Right lung (tissue), 5 donors: ENCODE data around the gene BEAN1. TPM values are rescaled to one million over a fixed set of nuclear protein-coding genes. Genes with fewer than 3 reads are reported as not detected.

Experiments
- DNase-seq, 2 donors: peaks; one replicate each; pipeline ENCODE4 v3.0.0-alpha.2; 2013
- polyA plus RNA-seq, 5 donors: library from polyadenylated mRNA; unstranded; fragments of 120-200 nt; gene quantifications; one replicate each; pipeline versions ENCODE4 v1.2.1 to v1.2.3, GENCODE V29; 2013; ENCODE audit warnings: inconsistent platforms in 1 of 5, low replicate concordance in 1 of 5; ENCODE audit not compliant: insufficient read length in 5 of 5, insufficient read depth in 1 of 5

The BEAN1 gene
- polyA plus RNA-seq, 5 donors: 9.0 to 12.7 (median 10.6) TPM

DNA sequence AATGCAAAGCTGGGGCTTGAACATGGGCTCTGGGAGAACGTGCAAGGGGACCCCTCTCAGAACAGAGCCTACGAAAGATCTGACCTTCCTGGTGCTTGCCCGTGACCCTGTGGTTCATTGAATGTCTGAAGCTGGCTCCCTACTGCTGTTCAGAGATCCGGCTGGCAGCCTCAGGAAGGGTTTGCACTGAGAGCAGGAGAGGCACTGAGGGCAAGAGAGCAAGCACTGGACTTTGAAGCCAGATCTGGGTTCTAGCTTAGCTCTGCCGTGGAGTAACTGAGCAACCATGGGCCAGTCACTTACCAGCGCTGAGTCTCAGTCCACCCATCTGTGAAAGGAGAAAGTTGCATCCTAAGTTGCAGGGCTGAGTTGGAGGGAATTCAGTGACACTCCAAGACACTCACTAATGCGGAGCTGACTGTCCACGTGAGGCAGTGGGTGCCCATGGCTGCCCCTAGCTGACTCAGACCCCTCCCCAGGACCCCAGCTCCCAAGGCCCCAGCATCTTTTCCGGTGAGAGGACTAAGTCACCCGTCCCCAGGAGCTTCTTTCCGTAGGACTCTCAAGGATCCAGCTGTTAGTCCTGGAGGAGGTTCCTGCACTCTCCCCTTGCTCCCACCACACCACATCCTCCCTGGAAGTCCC is 41.3 kb downstream of the BEAN1 start:
- DNase-seq: no peak

DNA sequence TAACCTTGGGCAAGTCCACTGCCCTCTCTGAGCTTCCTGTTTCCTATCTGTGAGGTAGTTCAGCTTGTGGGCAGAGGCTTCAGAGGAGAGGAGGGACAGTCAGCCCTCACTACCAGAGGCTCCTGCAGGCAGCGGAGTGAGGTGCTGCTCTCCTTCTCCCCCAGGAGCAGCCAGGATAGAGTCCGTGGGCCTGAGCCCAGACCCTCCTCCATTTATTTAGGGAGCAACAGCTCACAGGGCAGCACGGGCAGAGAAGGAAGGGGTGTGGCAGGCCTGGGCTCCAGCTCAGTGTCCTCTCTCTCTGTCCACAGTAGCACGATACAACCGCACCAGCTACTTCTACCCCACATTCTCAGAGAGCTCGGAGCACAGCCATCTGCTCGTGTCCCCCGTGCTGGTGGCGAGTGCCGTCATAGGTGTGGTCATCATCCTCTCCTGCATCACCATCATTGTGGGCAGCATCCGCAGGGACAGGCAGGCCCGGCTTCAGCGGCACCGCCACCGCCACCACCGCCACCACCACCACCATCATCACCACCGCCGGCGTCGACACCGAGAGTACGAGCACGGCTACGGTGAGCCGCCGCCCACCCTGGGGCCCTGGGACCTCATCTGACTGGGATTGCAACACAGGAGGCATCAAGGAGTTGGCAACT is 42.3 kb downstream of the BEAN1 start:
- no peak for DNase-seq

DNA sequence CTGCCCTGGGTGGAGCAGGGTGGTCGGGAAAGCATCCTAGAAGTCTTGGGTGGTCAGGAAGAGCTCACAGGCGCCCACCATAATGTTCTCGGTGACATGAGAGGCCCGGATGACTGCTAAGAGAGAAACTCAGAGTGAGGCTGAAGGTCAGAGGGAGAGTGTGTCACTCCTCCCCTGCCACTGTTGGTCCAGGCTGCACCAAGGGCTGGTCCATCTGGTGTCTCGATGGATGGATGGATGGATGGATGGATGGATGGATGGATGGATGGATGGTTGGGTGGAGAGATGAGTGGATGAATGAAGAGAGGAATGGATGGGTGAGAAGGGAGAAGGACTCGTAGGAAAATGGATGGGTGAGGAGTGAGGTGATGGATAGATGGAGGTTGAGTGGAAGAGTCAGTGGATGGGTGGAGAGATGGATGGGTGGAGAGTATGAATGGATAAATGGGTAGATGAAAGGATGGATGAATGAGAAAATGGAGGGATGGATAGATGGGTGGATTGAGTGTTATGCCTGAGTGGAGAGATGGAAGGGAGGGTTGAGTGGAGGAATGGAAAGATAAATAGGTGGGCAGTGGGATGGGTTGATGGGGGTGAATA is 43.0 kb downstream of the BEAN1 start:
- no peak for DNase-seq

DNA sequence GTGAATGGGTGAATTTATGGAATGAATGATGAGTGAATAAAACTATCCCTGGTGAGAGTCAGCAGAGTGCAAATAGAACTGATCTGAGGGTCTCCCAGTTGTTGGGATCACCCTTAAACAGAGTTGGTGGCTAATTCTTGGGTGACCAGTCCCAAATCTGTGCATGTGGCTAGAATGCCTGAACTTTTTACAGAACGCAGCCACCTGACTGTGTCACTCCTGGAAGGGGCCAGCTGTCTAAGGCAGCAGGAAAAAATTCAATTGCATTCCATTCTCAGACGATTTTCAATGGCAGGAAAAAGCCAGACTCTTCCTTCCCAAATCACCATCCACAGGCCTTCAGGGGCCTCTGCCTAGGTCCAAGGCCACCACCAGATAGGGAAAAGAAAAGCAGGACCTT is 43.5 kb downstream of the BEAN1 start:
- DNase-seq: no peak

DNA sequence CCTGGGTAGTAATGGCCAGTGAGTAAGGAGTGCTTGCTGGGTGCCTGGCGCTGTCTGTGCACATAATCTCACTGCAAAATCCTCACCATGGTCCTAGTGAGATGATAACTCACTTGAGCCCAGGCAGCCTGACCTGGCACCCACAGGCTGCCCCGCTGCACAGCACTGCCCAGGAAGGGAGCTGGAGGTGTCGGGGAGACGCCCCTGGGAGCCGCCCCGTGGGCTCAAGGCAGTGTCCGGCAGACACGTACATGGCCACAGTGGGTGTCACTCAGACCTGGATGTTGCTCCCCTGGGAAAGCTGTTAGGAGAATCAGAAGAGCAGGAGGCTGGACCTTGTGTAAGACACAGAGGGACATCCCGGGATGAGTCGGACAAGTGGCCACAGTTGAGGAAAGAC is 44.2 kb downstream of the BEAN1 start:
- DNase-seq: no peak

DNA sequence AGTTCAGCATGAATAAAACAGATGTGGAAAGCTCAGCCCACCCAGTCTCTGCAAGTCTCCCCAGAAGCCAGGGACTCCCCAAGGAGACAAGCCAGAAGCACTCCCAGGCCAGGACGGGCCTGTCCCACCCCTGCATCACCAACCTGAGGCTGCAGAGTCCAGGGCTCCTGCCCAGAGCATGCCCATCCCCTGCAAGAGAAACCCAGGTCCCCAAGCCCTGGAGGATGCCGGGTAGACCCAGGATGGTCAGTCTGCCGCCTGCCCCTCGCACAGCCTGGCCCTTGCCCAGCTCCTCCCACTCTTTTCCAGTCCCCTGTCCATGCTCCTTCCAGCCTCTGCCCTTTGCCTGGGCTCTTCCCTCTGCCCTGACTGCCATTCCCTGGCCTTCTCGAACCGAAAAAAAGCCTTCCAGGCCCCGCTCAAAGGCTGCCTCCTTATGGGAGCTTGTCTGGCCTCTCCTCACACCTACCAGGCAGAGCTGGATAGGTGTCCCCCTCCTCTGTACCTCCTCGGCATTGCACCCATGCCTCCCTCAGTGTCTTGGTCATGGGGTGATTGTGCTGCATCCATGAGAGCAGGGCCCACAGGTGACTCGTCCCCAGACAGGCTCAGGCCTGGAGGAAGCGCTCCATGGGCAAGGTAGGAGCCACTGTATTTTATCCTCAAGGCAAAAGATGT is 44.8 kb downstream of the BEAN1 start:
- DNase-seq: no peak

DNA sequence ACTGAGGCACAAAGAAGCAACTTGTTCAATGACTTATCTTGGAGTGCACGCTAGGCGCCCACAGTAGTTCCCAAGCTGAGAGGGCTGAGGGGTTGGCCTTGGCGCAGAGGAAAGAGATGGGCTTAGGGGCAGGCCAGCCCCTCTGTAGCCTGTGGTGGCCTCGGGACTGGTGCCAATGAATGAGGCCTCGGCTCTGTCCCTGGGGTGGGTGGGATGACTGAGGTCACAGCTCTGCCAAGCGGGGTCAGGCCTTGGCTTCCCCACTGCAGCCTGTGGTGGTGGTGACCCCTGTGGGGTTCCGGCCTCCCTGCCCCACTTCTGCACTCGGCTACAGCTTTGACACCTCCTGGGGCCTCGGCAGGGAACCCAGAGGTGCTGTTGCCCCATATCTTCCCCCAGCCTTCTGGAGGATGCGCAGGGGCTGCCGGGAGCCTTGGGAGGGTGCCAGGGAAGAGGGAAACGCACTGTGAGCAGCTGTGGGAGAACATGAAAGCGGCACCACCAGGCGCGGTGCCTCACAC is 46.0 kb downstream of the BEAN1 start:
- no peak for DNase-seq

DNA sequence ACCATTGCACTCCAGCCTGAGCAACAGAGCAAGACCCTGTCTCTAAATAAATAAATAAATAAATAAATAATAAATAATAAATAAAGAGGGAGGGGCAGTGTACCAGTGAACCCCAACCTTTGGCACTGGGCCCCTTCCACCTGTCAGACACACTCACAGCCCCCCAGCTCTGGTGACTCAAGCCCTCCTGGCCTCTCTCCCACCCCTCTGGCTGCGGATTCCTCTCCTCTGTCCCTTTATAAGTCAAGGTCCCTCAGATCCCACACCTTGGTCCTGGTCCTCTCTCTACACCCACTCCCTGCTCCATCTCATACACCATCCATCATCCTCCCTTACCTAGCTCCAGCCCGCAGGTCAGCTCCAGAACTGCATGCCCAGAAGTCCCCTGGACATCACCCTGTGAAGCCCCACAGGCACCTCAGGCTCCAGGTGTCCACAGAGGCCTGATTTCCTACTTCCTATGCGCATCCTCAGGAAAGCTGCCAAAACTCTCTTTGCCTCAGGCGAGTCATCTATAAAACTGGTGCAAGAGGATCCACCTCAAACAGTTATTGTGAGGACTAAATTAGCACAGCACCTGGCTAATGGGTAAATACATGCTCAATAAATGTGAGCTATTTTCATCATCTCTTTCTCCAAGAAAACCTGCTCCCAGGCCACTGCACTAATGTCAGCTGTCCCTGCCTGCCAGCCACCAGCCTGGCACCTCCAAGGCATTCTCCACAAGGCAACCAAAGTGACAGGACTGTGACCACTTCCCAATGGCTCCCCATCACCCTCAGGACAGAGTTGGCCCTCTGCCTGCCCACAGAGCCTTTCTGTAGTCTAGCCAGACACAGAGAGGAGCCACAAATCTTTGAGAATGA is 46.8 kb downstream of the BEAN1 start:
- DNase-seq: no peak

DNA sequence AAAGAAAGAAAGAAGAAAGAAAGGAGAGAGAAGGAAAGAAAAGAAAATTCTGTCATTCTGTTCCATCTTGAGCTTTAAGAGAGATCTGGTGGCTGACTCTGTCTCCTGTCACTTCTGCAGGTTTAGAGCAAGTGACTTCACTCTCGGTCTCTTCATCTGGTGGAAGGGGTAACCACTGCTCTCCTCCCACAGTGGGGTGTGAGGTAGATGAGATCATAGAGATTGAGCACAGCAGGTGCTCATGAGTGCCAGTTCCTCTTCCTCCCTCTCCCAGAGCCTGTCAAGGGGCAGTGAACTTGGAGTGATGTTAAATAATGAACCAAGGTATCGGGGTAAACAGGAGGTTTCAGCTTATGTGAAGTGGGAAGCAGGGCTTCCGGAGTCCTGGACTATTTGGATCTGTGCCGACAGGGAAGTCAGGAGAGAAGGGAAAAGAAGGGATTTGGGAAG is 47.7 kb downstream of the BEAN1 start:
- no peak for DNase-seq

DNA sequence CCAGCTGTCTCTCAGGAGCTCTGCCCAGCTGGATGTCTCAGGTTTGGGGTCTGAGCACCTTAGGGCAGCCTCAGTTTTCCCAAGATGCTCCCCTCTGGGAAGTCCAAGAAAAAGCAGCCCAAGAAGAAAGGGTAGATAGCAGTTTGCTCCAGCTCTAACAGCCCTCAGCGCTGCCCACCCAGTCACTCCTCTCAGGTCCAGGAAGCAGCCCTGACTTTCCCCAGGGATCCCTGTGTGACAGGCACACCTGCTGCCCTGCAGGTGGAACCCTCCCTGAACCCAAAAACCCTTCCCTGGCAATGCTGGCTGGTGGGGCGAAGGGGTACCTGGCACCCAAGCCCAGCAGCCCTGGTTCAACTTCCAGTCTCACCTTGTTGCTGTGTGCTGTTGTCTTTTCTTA is 48.1 kb downstream of the BEAN1 start:
- no peak for DNase-seq

DNA sequence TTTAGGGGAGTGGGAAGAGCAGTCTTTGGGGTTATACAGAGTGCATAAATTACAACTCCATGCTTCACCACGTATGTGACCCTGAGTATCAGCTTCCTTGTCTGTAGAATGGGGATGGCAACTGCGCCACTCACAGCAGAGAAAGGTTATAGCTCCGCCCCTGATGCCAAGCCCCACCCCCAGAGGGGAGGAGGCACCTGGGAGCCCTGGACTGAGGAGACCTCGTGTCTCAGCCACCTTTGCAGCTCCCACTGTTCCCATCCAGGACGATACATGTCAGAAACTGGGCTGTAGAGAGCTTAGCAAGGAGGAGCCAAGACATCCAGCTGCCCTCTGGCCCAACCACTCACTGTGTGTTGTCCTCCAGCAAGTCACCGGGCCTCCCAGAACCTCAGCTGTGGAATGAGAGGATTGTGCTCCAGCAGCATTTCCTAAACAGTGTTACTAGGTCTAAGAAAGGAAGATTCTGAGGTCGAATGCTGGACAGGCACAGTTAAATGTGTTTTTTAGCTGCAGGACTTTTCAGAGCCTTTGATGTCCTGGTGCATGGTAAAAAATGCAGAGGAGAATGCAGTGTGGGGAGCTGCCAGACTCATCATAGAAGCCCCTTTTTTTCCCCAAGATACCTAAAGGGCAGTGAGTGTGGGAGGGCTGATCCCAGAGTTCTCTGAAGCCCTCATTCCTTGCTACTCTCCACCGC is 49.4 kb downstream of the BEAN1 start:
- DNase-seq: no peak

DNA sequence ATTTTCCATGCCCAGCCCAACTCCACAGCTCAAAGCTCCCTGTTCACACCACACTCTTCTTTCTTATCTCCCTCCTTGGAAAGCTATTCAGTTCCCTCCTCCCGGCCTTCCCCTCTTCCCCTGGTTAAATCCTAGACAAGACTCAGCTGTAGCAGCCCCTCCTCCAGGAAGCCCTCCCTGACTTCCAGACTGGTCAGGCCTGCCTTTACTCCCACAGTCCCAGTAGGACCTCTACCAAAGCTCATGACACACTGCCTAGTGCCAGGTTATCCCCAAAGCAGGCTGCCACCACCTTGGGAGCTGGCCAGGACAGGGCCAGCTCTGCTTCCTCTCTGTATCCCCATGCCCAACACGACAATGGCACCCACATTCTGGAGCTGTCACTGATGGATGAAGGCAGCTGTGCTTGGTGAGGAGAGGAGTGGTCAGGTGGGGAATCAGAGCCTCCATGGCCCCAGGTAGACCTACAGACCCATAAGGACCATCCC is 50.0 kb downstream of the BEAN1 start:
- no peak for DNase-seq

DNA sequence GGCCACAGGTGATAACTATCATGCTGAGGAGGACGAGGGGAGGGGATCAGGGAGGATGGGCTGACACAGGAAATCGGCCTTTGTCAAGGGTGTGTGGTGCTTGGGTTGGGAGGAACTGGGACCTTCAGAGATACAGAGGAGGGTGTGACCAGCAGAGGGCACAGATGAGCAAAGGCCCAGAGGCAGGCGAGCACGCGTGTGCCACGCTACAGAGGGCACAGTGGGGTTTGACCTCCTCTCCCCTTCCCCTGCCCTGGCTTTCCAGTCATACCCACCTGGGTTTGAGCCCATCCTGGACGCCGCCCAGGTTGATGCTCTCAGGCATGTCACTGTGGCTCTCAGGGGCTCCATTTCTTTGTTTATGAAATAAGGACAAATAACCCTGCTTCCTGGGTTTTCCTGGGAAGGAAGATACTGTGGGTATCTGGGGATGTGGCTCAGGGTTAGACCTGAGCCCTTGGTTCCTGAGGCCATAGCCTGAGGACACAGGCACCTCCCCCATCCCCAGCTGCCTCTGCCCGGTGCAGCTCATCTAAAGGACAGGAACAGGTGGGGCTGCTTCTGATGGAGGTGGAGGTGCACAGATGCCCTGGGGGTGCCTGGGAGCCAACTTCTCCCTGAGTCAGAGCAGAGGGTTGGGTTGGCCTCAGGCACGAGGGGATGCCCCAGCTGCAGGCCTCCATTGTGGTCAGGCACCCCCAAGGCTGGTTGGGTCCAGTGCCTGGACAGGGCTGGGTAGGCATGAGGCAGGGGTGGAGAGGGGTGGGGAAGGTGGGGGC is 51.8 kb downstream of the BEAN1 start:
- no peak for DNase-seq

DNA sequence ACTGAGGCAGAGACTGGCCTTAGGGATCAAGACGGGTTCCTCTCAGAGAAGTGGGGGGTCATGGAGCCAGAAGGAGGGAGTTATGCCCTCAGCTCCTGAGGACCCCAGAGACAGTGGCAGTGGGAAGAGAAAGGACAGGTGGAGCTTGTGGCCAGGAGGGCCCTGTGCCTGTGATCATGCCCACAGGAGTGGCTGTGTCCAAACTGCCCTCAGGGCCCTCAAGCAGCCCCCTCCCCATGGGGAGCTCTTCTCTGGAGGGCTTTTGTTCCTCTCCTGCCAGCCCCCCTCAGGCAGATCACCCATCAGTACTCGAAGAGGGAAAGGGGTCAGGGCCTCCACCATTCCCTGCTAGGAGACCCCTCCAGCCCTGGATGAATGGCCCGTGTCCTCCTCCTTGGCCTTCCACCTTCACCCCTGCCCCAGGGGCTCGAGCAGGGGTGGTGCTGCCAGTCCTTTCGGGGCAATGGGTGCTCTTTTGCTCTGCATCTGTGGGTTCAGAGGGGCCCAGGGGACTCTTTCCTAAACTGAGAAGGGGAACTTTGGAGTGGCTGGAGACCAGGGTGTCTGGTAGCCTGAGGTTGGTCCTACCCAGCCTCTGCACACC is 52.7 kb downstream of the BEAN1 start:
- DNase-seq: no peak

DNA sequence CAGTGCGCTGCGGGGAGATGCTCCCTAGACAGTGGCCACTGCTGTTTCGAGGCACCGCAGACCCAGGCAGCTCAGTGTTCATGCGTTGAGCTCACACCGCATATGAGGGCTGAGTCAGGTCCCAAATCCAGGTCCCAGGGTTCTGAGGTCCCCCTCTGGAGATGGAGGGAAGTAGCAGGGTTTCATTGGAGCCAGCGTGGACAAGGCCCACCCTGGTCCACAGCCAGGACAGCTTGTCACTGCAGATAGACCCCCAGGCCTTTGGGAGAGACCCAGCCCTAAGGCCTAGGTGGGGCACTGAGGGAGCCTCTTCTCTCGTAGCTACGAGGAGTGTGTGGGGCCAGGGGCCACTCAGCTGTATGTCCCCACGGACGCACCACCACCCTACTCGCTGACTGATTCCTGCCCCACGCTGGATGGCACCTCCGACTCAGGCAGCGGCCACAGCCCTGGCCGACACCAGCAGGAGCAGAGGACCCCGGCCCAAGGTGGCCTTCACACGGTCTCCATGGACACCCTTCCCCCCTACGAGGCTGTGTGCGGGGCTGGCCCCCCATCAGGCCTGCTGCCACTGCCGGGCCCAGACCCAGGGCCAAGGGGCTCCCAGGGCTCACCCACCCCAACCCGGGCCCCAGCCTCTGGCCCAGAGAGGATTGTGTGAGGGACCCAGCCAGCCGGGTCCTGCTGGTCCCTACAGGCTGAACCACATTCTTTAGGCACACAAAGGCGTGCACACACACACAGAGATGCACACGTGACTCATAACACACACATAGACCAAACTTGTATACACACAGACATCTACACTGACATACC is 53.4 kb downstream of the BEAN1 start:
- no peak for DNase-seq

DNA sequence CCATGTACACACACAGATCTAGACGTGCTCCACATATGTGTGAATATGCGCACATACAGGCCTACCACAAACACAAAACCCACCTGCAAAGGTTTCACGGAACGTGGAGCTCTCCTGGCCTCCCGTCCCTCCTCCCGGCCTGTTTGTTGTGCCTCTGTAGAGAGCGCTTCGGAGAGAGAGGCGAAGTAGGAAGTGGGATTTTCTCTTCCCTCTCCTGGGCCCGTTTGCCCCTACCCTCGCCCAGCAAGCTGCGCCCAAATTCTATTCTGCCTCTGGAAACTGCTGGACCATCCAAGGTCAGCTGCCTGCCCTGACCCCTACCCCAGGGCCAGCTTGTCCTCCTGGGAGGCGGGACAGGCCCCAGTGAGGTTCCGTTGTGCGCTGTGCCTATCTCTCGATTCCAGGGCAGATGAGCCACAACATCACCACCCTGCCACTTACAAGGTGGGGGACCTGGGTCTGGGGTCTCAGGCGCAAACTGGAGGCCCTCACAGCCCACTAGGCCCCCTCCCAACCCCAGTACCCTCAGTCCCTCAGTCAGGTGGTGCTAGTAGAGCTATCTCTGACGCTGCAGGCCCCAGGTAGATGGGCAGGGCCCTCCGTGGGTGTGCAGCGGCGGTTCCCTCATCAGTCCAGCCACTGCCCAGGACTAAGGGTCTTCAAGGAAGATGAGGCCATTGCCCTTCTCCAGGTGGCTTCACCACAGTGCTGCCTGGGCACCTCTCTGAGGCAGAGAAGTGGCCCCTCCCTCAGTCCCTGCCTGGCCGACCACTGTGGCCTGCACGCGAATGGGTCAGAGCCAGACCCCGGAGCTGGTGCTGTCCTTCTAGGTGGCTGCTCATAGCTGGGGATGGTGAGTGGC is 54.2 kb downstream of the BEAN1 start:
- DNase-seq: no peak

DNA sequence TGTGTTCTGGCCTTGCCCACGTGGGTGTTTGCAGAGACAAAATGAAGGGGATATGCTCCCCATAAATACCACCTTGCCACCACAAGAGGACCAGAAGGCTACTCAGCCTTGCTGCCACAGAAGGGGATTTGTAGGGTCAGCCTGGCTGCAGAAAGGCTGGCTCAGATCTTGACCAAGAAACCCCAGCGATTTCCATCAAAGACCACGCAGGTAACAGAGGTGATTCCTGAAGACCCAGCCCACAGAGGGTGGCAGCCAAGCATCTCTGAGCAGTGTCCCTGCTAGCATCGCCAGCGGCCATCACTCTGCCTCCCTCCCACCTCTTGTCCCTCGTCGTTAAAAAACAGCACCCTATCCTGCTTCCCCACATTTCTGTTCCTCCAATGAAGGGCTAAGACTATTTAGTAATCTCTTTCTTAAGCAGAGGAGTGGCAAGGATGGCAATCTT is 54.9 kb downstream of the BEAN1 start:
- DNase-seq: no peak
